ENCODE results near the gene RASSF1. TPM values are rescaled to one million over a fixed set of nuclear protein-coding genes. Genes with fewer than 3 reads are reported as not detected.

The RASSF1 gene
- total and polyA plus RNA-seq, 2 of the 13 experiments (the other 11 are each of a cell fraction or from before 2014, with no cell fraction given), result 10.2 to 27.5 TPM

- TF ChIP-seq NCOA5 (CRISPR knock-in tag; IDR thresholded peaks at IDR 0.05) (no peak), GPBP1L1 (CRISPR knock-in tag; IDR thresholded peaks at IDR 0.05) (no peak), SP4 (CRISPR knock-in tag; IDR thresholded peaks at IDR 0.05) (peak; percentile 88), ZNF160 (CRISPR knock-in tag; IDR thresholded peaks at IDR 0.05) (peak; percentile 94), KDM4B (CRISPR knock-in tag; IDR thresholded peaks at IDR 0.05) (0 out of 2 replicates have a peak, but pooled peaks have one; percentile 32), MYC (CRISPR knock-in tag; IDR thresholded peaks at IDR 0.05; ENCODE audit: borderline replicate concordance) (peak; percentile 87), SYNCRIP (IDR thresholded peaks at IDR 0.05; ENCODE audit: insufficient read depth, low read depth, low read length) (no peak), ZNF761 (CRISPR knock-in tag; conservative IDR thresholded peaks at IDR 0.05) (peak; percentile 95), NFYC (CRISPR knock-in tag; IDR thresholded peaks at IDR 0.05) (peak; percentile 49), MYNN (CRISPR knock-in tag; IDR thresholded peaks at IDR 0.05; ENCODE audit: low read depth) (peak; percentile 78; the same call in 1 of the 2 replicates), ARNT2 (CRISPR knock-in tag; IDR thresholded peaks at IDR 0.05; ENCODE audit: low read depth) (peak; percentile 95), ZNF709 (CRISPR knock-in tag; IDR thresholded peaks at IDR 0.05) (peak; percentile 79), ISL2 (CRISPR knock-in tag; IDR thresholded peaks at IDR 0.05) (peak; percentile 17; the same call in 1 of the 2 replicates), ETV5 (CRISPR knock-in tag; IDR thresholded peaks at IDR 0.05; ENCODE audit: borderline replicate concordance) (peak; percentile 75), NFKB2 (CRISPR knock-in tag; IDR thresholded peaks at IDR 0.05; ENCODE audit: borderline replicate concordance) (peak; percentile 98), FOXP1 (IDR thresholded peaks at IDR 0.05) (no peak), FOXP1 (CRISPR knock-in tag; IDR thresholded peaks at IDR 0.05) (0 out of 2 replicates have a peak, but pooled peaks have one; percentile 5), ZNF737 (CRISPR knock-in tag; IDR thresholded peaks at IDR 0.05; ENCODE audit: borderline replicate concordance) (0 out of 2 replicates have a peak, but pooled peaks have one; percentile 63), ZNF615 (CRISPR knock-in tag; IDR thresholded peaks at IDR 0.05; ENCODE audit: borderline replicate concordance) (peak; percentile 37; the same call in 1 of the 2 replicates), ZFP1 (CRISPR knock-in tag; IDR thresholded peaks at IDR 0.05) (no peak), ZNF260 (CRISPR knock-in tag; IDR thresholded peaks at IDR 0.05; ENCODE audit: borderline replicate concordance, low read depth) (peak; percentile 74; the same call in 1 of the 2 replicates), SNAPC2 (CRISPR knock-in tag; IDR thresholded peaks at IDR 0.05) (peak; percentile 84; the same call in 1 of the 2 replicates), ZNF790 (CRISPR knock-in tag; IDR thresholded peaks at IDR 0.05; ENCODE audit: borderline replicate concordance) (no peak), ZNF256 (CRISPR knock-in tag; conservative IDR thresholded peaks at IDR 0.05) (no peak), NONO (IDR thresholded peaks at IDR 0.05) (no peak), NONO (CRISPR knock-in tag; conservative IDR thresholded peaks at IDR 0.05) (peak; percentile 62; the same call in 1 of the 2 replicates), GMEB2 (CRISPR knock-in tag; IDR thresholded peaks at IDR 0.05; ENCODE audit: low read depth) (peak; percentile 83), TCF12 (IDR thresholded peaks at IDR 0.05) (no peak), TCF12 (CRISPR knock-in tag; IDR thresholded peaks at IDR 0.05) (no peak)
These were observed 10.1 kb upstream of the RASSF1 start, which contains the start of the genes CYB561D2 and NPRL2 (continued) for GRCh38 chr3:50350527-50351322.
